Esophagus (tissue), 2 donors: Measurements from ENCODE around the gene GNAL. TPM values are rescaled to one million over a fixed set of nuclear protein-coding genes. Genes with fewer than 3 reads are reported as not detected.

Experiments
- H3K27ac ChIP-seq, 2 donors: one replicate each; pipeline ENCODE4 v1.5.1; 2013; ENCODE audit warnings: low read depth in 2 of 2, mild to moderate bottlenecking in 2 of 2, inconsistent platforms in 1 of 2, low read length in 1 of 2, moderate library complexity in 1 of 2
- H3K27me3 ChIP-seq, 2 donors: one replicate each; pipeline ENCODE4 v1.6.1; 2013; ENCODE audit warnings: low read length in 2 of 2, control low read depth in 1 of 2, mild to moderate bottlenecking in 1 of 2; ENCODE audit not compliant: insufficient read depth in 2 of 2, control insufficient read depth in 1 of 2
- H3K36me3 ChIP-seq, 2 donors: one replicate each; pipeline ENCODE4 v1.6.1; 2013; ENCODE audit warnings: low read length in 1 of 2; ENCODE audit not compliant: control insufficient read depth in 2 of 2, insufficient read depth in 2 of 2
- H3K4me1 ChIP-seq, 2 donors: one replicate each; pipeline ENCODE4 v1.6.1; 2013; ENCODE audit warnings: low read length in 1 of 2; ENCODE audit not compliant: control insufficient read depth in 2 of 2, insufficient read depth in 2 of 2
- H3K4me3 ChIP-seq, 2 donors: one replicate each; pipeline ENCODE4 v1.5.1; 2013; ENCODE audit warnings: low read length in 2 of 2, mild to moderate bottlenecking in 2 of 2, low read depth in 1 of 2, moderate library complexity in 1 of 2
- H3K9me3 ChIP-seq, 2 donors: one replicate each; pipeline ENCODE4 v1.6.1; 2013; ENCODE audit warnings: mild to moderate bottlenecking in 2 of 2, low read depth in 1 of 2, low read length in 1 of 2, moderate library complexity in 1 of 2; ENCODE audit not compliant: control insufficient read depth in 2 of 2, insufficient read depth in 1 of 2
- WGBS, 2 donors: extraction: QIAGEN DNeasy Blood & Tissue Kit; methylation state at CpG; one replicate each; pipeline ENCODE4 v1.1.7; 2013; 5-methylcytosine and 5-hydroxymethylcytosine counted together
- polyA plus RNA-seq, 2 donors: library from polyadenylated mRNA; stranded (reverse); fragments of 200-250 nt; gene quantifications; one replicate each; pipeline ENCODE4 v1.2.3, GENCODE V29; 2013
- donor health status: healthy with polysubstance abuse.
- donor health status: Bipolar disorder and iron deficiency.

Gene GNAL
- polyA plus RNA-seq, 2 donors, result 1.6 to 2.1 TPM

DNA sequence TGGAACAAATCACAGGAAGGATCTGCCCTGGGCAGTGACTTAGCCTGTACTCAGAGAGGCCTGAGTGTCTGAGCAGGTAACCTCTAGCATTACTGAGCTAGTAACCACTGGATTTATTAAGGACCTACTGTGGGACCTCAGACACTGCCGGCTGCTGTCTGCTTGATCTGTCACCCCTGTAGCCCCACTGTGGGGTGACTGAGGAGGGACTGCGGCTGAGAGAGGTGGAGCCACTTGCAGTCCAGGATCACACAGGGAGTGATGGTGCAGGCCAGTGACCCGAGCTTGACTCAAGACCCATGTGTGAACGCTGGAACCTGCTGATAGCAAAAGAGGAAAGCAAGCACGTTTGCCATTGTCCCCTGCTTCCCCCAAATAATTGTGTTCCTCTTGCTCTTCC is 177.7 kb downstream of the GNAL start:
- Histone ChIP-seq H3K4me3 (no peak overlapping the region), H3K27ac (no peak overlapping the region), H3K36me3 (no peaks in the 10 kb centered on the region), H3K27me3 (no peaks in the 10 kb centered on the region), H3K4me1 (no peaks in the 10 kb centered on the region), H3K9me3 (no peaks in the 10 kb centered on the region)
- WGBS, 2 donors, result 69 to 71% methylated on average over 5 of the region's 5 CpGs

DNA sequence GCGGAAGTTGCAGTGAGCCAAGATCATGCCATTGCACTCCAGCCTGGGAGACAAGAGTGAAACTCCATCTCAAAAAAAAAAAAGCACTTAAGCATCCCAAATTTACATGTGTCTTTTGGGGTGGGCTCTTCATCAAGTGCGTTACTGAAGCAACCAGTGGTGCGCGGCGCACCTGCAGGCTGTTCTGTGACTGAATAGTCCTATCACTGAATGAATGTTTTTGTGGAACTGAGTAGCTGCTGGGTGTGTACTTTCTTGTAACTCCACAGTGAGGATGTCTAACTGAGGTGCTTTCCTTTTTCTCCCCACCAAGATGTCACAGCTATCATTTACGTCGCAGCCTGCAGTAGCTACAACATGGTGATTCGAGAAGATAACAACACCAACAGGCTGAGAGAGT is 179.2 kb downstream of the GNAL start:
- no peak overlapping the region for H3K4me3 ChIP-seq
- no peaks in the 10 kb centered on the region for H3K4me1 ChIP-seq
- 97 to 99% methylated on average over 8 of the region's 8 CpGs for WGBS, 2 donors
- no peaks in the 10 kb centered on the region for H3K27me3 ChIP-seq
- no peaks in the 10 kb centered on the region for H3K9me3 ChIP-seq
- no peak overlapping the region for H3K27ac ChIP-seq
- H3K36me3 ChIP-seq, result peaks cover 0 to 3% of the 10 kb centered on the region in 2 donors

DNA sequence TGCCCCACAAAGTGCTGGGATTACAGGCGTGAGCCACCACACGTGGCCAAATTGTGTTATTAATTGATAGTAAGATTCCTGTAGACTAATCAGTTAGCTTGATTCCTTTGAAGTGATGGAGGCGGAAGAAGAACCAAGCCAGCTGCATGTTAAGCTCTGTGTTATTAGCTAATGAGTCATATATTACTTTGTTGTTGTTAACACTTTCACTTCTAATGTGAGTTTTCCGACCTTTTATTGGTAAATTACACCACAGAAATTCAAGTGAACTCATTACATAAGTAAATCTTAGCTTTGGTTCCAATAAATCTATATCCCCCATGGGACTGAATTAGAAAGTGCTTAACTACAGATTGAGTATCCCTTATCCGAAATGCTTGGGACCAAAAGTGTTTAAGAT is 182.4 kb downstream of the GNAL start:
- peaks cover 0 to 3% of the 10 kb centered on the region in 2 donors for H3K36me3 ChIP-seq
- H3K4me1 ChIP-seq, result no peaks in the 10 kb centered on the region
- no peaks in the 10 kb centered on the region for H3K9me3 ChIP-seq
- H3K4me3 ChIP-seq, result no peak overlapping the region
- H3K27ac ChIP-seq, result no peak overlapping the region
- H3K27me3 ChIP-seq, result no peaks in the 10 kb centered on the region
- 32 to 40% methylated on average over 5 of the region's 5 CpGs for WGBS, 2 donors

DNA sequence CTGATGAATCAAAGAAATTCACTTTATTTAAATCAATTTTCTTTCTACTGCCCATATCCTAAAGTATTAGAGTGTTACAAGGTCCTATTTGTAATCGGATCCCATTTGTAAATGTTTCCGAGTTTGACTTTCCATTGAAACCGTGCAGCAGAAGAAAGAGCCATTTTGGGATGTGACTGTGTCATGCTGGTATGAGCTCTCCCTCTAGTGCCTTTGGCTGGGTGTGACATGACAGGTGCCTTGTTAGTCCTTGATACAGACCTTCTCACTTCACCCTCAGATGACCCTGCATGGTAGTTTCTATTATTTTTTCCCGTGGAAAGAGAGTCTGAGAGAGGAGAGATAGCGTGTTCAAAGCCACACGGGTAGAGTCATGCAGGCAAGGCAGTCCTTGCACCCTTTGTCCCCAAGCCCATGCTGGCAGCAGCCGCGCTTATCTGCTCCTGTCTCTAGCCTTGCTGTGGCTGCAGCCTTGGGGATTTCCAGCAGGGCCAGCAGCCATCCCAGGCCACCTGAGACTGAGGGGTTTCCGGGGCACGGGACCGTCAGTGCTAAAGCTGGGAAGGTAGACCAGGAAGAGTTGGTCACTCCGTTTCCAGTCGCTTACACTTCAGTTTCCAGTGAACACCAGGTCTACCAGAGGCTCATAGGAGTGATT is 183.5 kb downstream of the GNAL start:
- Histone ChIP-seq H3K4me3 (no peak overlapping the region), H3K27me3 (no peaks in the 10 kb centered on the region), H3K36me3 (peaks cover 0 to 5% of the 10 kb centered on the region in 2 donors), H3K27ac (no peak overlapping the region), H3K4me1 (no peaks in the 10 kb centered on the region), H3K9me3 (no peaks in the 10 kb centered on the region)
- WGBS, 2 donors, result 54 to 62% methylated on average over 13 of the region's 13 CpGs

DNA sequence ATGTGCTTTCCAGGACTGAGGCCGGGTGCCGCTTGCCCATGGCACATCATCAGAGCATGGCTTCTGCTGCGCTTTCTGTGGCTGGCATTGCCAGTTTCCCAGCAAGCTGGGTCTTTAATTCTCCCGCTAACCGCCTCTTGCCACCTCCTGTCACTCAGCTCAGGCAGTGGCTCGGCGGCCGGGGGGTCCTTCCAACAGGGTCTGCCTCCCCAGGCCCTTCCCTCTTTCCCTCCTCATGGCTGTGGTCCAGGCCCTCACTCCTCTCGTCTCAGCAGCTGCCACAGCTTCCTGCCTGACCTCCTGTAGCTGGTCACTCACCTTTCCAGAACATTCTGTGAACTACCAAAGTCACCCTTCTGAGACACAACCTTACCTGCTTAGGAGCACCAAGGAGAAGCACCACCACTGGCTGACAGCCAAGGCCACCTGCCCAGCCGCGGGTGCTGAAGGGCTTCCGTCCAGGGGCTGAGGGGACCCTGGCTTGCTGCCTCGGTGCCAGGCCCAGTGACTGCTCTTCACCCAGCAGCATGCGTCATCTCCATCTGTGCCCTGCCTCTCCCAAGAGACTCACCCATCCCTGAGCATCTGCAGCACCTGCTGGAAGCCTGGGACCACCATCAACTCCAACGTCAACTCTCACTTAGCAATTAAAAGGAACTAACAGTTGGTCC is 184.7 kb downstream of the GNAL start:
- Histone ChIP-seq H3K27me3 (no peaks in the 10 kb centered on the region), H3K27ac (no peak overlapping the region), H3K9me3 (no peaks in the 10 kb centered on the region), H3K36me3 (peaks cover 0 to 6% of the 10 kb centered on the region in 2 donors), H3K4me1 (no peaks in the 10 kb centered on the region), H3K4me3 (no peak overlapping the region)
- WGBS, 2 donors, result 77 to 84% methylated on average over 15 of the region's 15 CpGs

DNA sequence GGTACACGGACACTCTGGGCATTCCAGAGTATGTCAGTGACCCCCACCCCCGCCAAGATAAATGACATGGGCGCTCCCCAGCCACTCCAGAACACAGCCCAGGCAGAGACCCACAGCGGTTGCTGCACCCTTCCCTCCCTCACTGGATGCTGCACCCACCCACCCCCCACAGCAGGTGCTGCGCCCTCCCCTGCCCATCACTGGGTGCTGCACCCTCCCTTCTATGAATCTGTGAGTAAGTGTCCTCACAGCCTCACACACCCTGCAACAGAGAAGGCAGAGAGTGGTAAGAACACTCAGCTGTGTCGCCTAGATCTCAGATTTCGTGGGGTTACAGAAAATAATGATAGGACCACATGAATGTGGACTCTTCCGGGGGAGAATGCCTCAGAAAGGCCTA is 185.6 kb downstream of the GNAL start:
- Histone ChIP-seq H3K36me3 (peaks cover 0 to 6% of the 10 kb centered on the region in 2 donors), H3K4me1 (no peaks in the 10 kb centered on the region), H3K27me3 (no peaks in the 10 kb centered on the region), H3K27ac (no peak overlapping the region), H3K4me3 (no peak overlapping the region), H3K9me3 (no peaks in the 10 kb centered on the region)
- WGBS, 2 donors, result 86% methylated on average over 8 of the region's 8 CpGs

DNA sequence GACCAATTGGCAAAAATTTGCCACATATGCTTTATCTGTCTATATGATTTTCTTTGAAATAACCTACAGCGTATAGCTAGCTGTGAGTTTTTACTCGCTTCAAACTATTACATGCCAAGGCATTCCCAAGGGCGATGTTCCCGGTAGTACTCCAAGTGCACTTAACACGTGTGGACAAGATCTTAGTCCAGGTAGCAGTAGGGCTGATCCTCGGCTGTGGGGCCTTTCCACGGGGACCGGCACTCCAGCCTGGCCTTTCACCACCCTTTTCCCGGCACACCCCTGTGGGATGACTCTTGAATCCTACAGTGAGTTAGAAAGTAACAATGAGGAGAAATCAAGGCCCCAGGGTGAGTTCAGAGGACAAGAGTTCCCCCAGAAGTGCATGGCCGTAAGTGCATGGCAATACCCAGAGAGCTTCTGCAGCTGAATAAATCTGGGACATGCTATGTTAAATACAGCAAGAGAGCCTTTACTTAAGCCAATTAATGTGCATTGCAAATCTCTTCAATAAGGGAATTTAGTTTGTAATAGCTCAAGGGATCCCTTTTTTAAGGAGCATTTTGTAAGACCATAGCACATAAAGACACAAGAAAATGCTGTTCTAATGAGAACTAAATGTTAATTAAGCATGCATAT is 188.6 kb downstream of the GNAL start:
- Histone ChIP-seq H3K4me3 (no peak overlapping the region), H3K27ac (no peak overlapping the region), H3K4me1 (no peaks in the 10 kb centered on the region), H3K9me3 (no peaks in the 10 kb centered on the region), H3K27me3 (no peaks in the 10 kb centered on the region), H3K36me3 (peaks cover 3 to 12% of the 10 kb centered on the region in 2 donors)
- WGBS, 2 donors, result 78 to 83% methylated on average over 10 of the region's 10 CpGs

DNA sequence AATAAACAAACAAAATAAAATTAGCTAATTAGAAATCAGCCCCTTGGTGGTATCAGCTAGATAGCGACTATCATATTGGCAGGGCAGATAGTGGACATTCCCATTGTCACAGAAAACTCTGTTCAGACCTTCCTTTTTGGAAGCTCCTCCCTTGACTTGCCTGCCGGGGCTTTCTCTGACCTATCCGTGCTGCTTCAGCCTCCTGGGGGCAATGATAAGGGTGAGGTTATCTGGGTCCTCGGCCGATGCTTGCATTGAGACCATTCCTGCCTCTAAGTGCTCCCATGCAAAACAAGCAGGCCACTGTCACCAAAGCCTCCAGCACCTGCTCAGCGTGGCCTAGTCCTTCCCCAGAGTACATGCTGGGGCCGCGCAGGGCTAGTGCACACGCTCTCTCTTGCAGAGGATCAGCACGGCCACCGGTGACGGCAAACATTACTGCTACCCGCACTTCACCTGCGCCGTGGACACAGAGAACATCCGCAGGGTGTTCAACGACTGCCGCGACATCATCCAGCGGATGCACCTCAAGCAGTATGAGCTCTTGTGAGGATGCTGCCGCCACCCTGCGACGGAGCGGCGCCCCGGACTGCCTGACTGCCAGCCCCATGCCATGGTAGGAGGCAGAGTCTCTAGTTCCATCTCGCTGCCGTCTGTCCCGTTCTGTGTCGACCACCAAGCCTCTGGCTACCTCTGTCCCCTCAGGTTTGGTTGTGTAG is 191.7 kb downstream of the GNAL start:
- no peaks in the 10 kb centered on the region for H3K4me1 ChIP-seq
- no peaks in the 10 kb centered on the region for H3K9me3 ChIP-seq
- H3K27ac ChIP-seq, result no peak overlapping the region
- WGBS, 2 donors, result 93 to 94% methylated on average over 29 to 30 of the region's 30 CpGs
- H3K27me3 ChIP-seq, result no peaks in the 10 kb centered on the region
- H3K4me3 ChIP-seq, result no peak overlapping the region
- H3K36me3 ChIP-seq, result peaks cover 8 to 16% of the 10 kb centered on the region in 2 donors

DNA sequence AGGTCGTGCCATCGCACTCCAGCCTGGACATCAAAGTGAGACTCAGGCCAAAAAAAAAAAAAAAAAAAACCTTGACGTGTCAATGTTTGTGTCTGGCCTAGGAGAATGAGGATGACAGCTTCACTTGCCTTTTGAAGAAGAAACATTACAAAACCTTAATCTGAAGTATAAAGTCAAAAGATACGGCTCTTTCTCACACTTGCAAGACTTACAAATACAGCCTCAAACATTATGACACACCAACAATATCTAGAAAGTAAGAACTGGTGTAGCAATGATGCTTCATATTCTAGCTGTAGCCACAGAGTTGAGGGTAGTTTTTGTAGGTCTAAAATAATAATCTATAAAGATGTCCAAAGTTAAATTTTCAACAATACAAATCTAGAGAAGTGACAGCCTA is 193.6 kb downstream of the GNAL start:
- Histone ChIP-seq H3K9me3 (no peaks in the 10 kb centered on the region), H3K4me1 (no peaks in the 10 kb centered on the region), H3K27ac (no peak overlapping the region), H3K4me3 (no peak overlapping the region), H3K27me3 (no peaks in the 10 kb centered on the region), H3K36me3 (peaks cover 8 to 21% of the 10 kb centered on the region in 2 donors)
- WGBS, 2 donors, result 60 to 71% methylated on average over 4 of the region's 4 CpGs
